Right atrium auricular region (tissue), 2 donors: ENCODE data around the gene SEC22A. TPM values are rescaled to one million over a fixed set of nuclear protein-coding genes. Genes with fewer than 3 reads are reported as not detected.

Experiments used
- DNase-seq: peaks from one replicate; pipeline ENCODE4 v3.0.0-alpha.2; 2019; ENCODE audit warnings: low spot score
- H3K27ac ChIP-seq, 2 donors: fragments of 200-600 bp; sonication (generic); 1 replicate in 1 of 2; 2 replicates in 1 of 2; pipeline ENCODE4 v1.5.1; 2016 to 2019
- H3K27me3 ChIP-seq, 2 donors: fragments of 200-600 bp; sonication (generic); one replicate each; pipeline versions ENCODE4 v1.5.1 to v1.6.0; 2017 to 2019
- H3K36me3 ChIP-seq: fragments of 200-600 bp; sonication (generic); one replicate; pipeline ENCODE4 v1.5.1; 2016
- H3K4me1 ChIP-seq, 2 donors: fragments of 200-600 bp; sonication (generic); one replicate each; pipeline versions ENCODE4 v1.5.1 to v1.6.0; 2017 to 2019
- H3K4me3 ChIP-seq, 2 donors: fragments of 200-600 bp; sonication (generic); 1 replicate in 1 of 2; 2 replicates in 1 of 2; pipeline ENCODE4 v1.5.1; 2017 to 2019; ENCODE audit warnings: mild to moderate bottlenecking in 1 of 2, moderate library complexity in 1 of 2
- H3K9me3 ChIP-seq, 2 donors: fragments of 200-600 bp; sonication (generic); one replicate each; pipeline ENCODE4 v1.5.1; 2019
- total RNA-seq, 2 donors: library from RNA; depleted of rRNA; stranded (reverse); fragments of >200 nt; gene quantifications; one replicate each; pipeline ENCODE4 v1.1.0, GENCODE V29; 2016
- TF ChIP-seq, protein P1 (sequence below), 2 donors: fragments of 200-600 bp; sonication (generic); IDR thresholded peaks; one replicate each; pipeline ENCODE4 v1.5.1; 2019; ENCODE audit warnings: antibody characterized with exemption in 2 of 2

Gene SEC22A, protein sequence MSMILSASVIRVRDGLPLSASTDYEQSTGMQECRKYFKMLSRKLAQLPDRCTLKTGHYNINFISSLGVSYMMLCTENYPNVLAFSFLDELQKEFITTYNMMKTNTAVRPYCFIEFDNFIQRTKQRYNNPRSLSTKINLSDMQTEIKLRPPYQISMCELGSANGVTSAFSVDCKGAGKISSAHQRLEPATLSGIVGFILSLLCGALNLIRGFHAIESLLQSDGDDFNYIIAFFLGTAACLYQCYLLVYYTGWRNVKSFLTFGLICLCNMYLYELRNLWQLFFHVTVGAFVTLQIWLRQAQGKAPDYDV
- total RNA-seq, result 10 to 100 TPM; 13.7 to 24.2 TPM

DNA sequence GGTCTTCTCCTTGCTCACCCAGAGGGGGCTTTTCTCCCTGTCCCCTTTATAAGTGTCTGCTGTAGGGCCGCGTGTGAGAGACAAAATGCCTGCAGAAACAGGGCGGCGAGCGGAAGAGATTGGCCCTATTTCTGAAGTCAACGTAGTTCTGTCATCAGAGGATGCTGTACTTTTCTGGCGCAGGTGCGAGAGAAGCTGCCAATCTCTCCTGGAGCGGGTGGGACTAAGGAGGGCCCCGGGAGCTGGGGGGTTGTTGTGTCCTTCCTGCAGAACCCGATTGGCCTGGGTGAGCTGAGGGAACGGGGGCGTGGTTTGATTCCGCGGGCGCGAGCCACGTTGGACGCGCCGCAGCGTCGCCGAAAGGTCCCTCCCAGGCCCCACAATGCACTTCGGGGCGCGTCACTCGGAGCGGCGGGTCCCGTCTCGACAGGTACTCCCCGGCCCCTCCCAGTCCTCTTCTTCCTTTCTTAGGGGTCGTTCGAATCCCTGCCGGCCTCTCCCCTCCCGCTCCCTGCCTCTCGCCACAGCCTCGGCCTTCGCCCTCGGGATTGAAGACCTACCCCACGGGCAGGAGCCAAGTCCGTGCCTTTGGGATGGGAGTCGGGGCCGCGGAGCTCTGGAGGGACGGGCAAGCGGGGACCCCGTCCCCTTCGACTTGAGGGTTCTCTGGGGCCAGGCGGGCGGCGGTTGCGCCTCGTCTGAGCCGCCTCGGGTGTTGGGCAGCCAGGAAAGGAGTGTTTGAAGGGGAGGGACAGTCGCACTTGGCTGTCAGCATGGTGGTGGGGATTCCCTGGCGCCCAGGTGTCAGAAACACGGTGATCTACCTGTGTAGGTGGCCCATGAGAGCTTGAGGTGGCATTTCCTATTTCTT lies at the start of gene SEC22A:
TSS of gene SEC22A (plus strand) at position 387 of the 871 bp plus-strand sequence. CDS start 7,275 bp downstream, outside the sequence.
- peaks cover 0 to 10% of the 10 kb centered on the region in 2 donors for H3K4me1 ChIP-seq
- H3K27me3 ChIP-seq, result no peaks in the 10 kb centered on the region
- no peaks in the 10 kb centered on the region for H3K36me3 ChIP-seq
- peak within 1 kb of the TSS; percentile 88 to 96 for H3K4me3 ChIP-seq
- TF ChIP-seq, protein P1, sequence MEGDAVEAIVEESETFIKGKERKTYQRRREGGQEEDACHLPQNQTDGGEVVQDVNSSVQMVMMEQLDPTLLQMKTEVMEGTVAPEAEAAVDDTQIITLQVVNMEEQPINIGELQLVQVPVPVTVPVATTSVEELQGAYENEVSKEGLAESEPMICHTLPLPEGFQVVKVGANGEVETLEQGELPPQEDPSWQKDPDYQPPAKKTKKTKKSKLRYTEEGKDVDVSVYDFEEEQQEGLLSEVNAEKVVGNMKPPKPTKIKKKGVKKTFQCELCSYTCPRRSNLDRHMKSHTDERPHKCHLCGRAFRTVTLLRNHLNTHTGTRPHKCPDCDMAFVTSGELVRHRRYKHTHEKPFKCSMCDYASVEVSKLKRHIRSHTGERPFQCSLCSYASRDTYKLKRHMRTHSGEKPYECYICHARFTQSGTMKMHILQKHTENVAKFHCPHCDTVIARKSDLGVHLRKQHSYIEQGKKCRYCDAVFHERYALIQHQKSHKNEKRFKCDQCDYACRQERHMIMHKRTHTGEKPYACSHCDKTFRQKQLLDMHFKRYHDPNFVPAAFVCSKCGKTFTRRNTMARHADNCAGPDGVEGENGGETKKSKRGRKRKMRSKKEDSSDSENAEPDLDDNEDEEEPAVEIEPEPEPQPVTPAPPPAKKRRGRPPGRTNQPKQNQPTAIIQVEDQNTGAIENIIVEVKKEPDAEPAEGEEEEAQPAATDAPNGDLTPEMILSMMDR (IDR thresholded peaks at IDR 0.05), result no peak
- peak within 1 kb of the TSS; percentile 86 to 90 for H3K27ac ChIP-seq
- DNase-seq, result peak; percentile 94
- no peaks in the 10 kb centered on the region for H3K9me3 ChIP-seq

DNA sequence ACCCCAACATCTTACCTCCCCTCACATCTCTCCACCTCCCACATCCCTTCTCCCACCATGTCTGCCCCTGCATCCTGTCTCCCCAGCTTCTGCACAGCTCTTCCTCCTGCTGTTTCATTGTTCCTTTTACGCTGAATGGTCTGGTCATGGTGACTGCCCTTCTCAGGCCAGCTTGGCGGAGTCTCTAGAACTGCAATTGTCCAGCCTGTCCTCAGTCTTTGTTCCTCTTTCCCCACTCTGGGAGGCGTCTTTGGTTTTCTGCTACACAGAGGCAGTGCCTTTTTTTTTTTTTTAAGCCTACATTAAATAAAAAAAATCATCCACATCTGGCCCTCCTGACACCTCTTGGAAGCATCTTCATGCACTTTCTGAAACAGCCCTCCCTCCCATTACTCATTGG lies 49.1 kb upstream of the SEC22A start:
- DNase-seq, result peak; percentile 51
- Histone ChIP-seq H3K4me1 (peaks cover 0 to 22% of the 10 kb centered on the region in 2 donors), H3K36me3 (peaks cover 51% of the 10 kb centered on the region), H3K27ac (no peak overlapping the region), H3K27me3 (no peaks in the 10 kb centered on the region), H3K4me3 (no peak overlapping the region), H3K9me3 (no peaks in the 10 kb centered on the region)
- TF ChIP-seq, protein P1 (IDR thresholded peaks at IDR 0.05), result no peak

DNA sequence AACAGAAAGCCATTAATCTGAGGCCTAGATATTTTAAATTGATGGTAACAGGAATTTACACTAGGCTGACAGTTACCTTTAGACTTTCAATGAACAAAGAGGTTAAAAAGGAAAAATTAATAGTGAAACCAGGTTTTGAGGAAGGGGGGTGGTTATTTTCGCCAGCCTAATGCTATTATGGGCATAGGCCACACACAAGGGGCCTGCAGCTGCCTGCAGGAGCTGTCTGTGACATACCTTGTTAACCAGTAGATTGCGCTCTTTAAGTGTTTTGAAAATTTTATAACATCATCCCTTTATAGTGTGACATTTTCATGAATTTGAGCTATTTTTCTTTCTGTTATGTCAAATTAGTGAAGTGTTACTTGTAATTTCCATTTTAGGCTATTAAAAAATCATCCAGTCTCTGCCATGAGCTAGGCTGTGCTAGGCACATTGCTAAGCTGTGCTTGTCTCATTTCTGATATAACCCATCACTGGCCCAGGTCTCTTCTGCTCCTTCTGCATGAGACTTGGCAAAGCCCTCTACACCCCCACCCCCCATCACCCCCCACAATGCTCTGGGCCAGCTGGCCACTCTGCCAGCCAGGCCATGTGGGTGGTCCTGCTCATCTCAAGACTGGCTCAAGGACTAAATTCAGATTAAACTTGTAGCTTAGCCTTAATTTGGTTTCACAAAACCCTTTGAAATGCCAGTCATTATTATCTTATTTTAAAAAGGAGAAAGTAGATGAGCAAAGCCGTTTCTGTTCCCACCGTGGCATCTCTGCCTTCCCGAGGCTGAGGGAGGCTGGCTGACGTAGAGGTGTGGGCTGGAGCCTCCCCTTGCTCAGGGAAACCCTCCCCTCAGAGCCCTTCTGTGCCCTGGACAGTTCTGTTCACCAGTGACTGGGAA lies 48.4 kb upstream of the SEC22A start:
- H3K4me3 ChIP-seq, result no peak overlapping the region
- H3K36me3 ChIP-seq, result peaks cover 48% of the 10 kb centered on the region
- DNase-seq, result peak; percentile 16
- peaks cover 0 to 26% of the 10 kb centered on the region in 2 donors for H3K4me1 ChIP-seq
- TF ChIP-seq, protein P1 (IDR thresholded peaks at IDR 0.05), result no peak
- no peaks in the 10 kb centered on the region for H3K9me3 ChIP-seq
- H3K27me3 ChIP-seq, result no peaks in the 10 kb centered on the region
- no peak overlapping the region for H3K27ac ChIP-seq

DNA sequence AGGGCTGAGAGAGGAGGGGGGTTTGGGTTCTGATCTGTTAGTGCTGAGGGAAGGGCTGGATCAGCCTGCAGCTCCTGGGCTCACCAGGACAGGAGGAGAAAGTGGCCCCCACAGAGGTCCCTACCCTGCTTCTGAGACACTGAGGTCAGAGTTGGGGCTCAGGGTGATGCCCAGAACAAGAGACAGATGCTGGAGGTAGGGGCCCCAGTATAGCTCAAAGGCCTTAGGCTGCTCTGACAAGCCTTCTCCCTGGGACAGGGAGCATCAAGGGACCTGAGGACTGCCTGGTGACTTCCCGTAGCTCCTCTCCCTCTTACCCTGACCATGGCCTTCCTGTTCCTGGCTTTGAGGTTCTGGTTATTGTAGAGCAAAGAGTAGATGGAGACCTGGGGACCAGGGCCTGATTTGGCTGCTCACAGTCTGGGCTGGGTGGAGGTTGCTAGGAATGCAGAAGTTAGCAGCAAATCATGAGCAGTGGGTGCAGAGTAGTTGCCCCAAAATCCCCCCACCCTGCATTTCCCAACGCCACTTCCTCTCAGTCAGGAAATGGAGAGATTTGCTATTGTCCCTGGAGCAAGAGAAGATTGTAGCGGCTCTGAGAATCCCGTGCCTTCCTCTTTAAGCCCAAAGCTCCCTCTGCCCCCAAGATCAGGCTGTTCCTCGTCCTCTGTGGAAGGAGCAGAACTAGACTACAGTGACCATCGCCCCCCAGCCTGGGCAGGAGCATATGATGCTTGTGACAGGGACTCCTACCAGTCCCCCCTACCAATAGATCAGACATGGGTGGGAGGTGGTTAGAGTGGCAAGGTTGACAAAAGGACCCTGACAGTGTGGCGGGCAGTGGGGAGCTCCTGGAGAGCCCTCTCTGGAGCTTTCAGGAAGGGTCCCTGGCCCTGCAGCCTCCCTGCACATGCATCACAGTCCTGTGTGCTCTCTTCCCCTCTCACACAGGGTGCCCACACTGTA lies 47.4 kb upstream of the SEC22A start:
- no peaks in the 10 kb centered on the region for H3K9me3 ChIP-seq
- peaks cover 0 to 26% of the 10 kb centered on the region in 2 donors for H3K4me1 ChIP-seq
- H3K4me3 ChIP-seq, result no peak overlapping the region
- no peaks in the 10 kb centered on the region for H3K27me3 ChIP-seq
- H3K27ac ChIP-seq, result no peak overlapping the region
- H3K36me3 ChIP-seq, result peaks cover 48% of the 10 kb centered on the region
- TF ChIP-seq, protein P1 (IDR thresholded peaks at IDR 0.05), result no peak
- peak; percentile 57 for DNase-seq
